CD4-positive, alpha-beta memory T cell (primary cell): Measurements from ENCODE around the gene CROCC. TPM values are rescaled to one million over a fixed set of nuclear protein-coding genes. Genes with fewer than 3 reads are reported as not detected.
"Not testable (repeated sequence)": the region's sequence is repeated elsewhere in the genome, so short reads cannot be mapped to it uniquely, and the experiment has no call there.

Experiments
- CTCF ChIA-PET: fragments of 350-600 bp; sonication (Branson Sonifier 250); formaldehyde crosslinking; loops from one replicate; lab custom pipeline; 2021; ENCODE audit warnings: inconsistent platforms; ENCODE audit not compliant: partially characterized antibody; lab: Charles Lee
- POLR2A ChIA-PET: fragments of 350-600 bp; sonication (Branson Sonifier 250); formaldehyde crosslinking; loops from one replicate; lab custom pipeline; 2021; ENCODE audit not compliant: partially characterized antibody; lab: Charles Lee
- DNase-seq, 5 donors: peaks; one replicate each; pipeline versions ENCODE4 v3.0.0 to v3.0.0-alpha.2; 2020 to 2022; ENCODE audit warnings: mixed read lengths in 1 of 5
- H3K27ac ChIP-seq: one replicate; pipeline ENCODE4 v1.7.0; 2013; ENCODE audit warnings: low read depth, low read length
- H3K27me3 ChIP-seq: 2 replicates; pipeline ENCODE4 v1.7.0; 2013; ENCODE audit warnings: mild to moderate bottlenecking, low read length, moderate library complexity; ENCODE audit not compliant: insufficient read depth
- H3K36me3 ChIP-seq: 2 replicates; pipeline ENCODE4 v1.7.0; 2013; ENCODE audit warnings: mild to moderate bottlenecking, low read length, moderate library complexity; ENCODE audit not compliant: insufficient read depth
- H3K4me1 ChIP-seq: 2 replicates; pipeline ENCODE4 v1.7.0; 2013; ENCODE audit warnings: mild to moderate bottlenecking, low read length, moderate library complexity; ENCODE audit not compliant: insufficient read depth
- H3K4me3 ChIP-seq, 2 donors: one replicate each; pipeline ENCODE4 v1.7.0; 2013; ENCODE audit warnings: low read length in 2 of 2, mild to moderate bottlenecking in 1 of 2
- H3K9me3 ChIP-seq, 2 donors: one replicate each; pipeline ENCODE4 v1.7.0; 2013; ENCODE audit warnings: low read length in 2 of 2, control low read depth in 1 of 2; ENCODE audit not compliant: control insufficient read depth in 1 of 2
- H3K27ac Mint-ChIP-seq, 7 donors: one replicate each; pipeline ENCODE4 v1.8.0; 2020 to 2021; ENCODE audit warnings: mixed read lengths in 7 of 7, mild to moderate bottlenecking in 6 of 7, inconsistent platforms in 3 of 7, moderate library complexity in 3 of 7
- H3K27me3 Mint-ChIP-seq, 2 donors: one replicate each; pipeline ENCODE4 v1.8.0; 2020 to 2021; ENCODE audit warnings: mixed read lengths in 2 of 2
- H3K36me3 Mint-ChIP-seq, 2 donors: one replicate each; pipeline ENCODE4 v1.8.0; 2020 to 2021; ENCODE audit warnings: mixed read lengths in 2 of 2, inconsistent platforms in 1 of 2, mild to moderate bottlenecking in 1 of 2
- H3K4me1 Mint-ChIP-seq, 4 donors: one replicate each; pipeline ENCODE4 v1.8.0; 2020 to 2021; ENCODE audit warnings: mixed read lengths in 4 of 4, mild to moderate bottlenecking in 1 of 4
- H3K4me3 Mint-ChIP-seq, 8 donors: one replicate each; pipeline ENCODE4 v1.8.0; 2020 to 2021; ENCODE audit warnings: mixed read lengths in 8 of 8, mild to moderate bottlenecking in 7 of 8, moderate library complexity in 6 of 8, inconsistent platforms in 3 of 8
- H3K9me3 Mint-ChIP-seq, 8 donors: one replicate each; pipeline ENCODE4 v1.8.0; 2020 to 2021; ENCODE audit warnings: mixed read lengths in 8 of 8, mild to moderate bottlenecking in 5 of 8, inconsistent platforms in 3 of 8, moderate library complexity in 1 of 8
- intact Hi-C: fragments of 100-400 bp; cut with micrococcal nuclease; formaldehyde crosslinking; loops from one replicate; pipeline ENCODE4 v1.15.1; 2023
- polyA plus RNA-seq, 2 donors: library from polyadenylated mRNA; unstranded; fragments of 300-500 nt; fragmentation: Illumina TruSeq; gene quantifications; one replicate each; pipeline ENCODE4 v1.2.3, GENCODE V29; 2021
- total RNA-seq, 2 experiments: library from RNA; stranded (reverse); gene quantifications; one replicate each; pipeline ENCODE4 v1.2.3, GENCODE V29; 2021

Gene CROCC
- total and polyA plus RNA-seq, 4 experiments from 2014 or later: 0.77 to 91.7 (median 46.7) TPM

DNA sequence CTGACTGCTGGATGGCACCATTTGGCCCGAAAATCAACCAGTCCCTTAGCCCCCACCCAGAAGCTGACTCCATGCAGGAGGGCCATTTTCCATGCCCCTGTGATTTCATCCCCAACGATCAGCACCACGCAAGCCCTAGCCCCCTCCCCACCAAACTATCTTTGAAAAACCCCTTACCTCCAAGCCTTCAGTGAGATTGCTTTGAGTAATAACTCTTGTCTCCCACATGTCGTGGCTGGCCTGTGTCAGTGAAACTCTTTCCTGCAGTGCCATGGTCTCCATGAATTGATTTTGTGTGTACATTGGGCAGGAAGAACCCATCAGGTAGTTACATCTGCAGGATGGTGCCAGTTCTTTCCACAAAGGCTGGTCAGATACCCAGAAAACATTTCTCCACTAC lies 27.9 kb upstream of the CROCC start:
- intact Hi-C loops, CTCF ChIA-PET, H3K4me3 ChIP-seq, H3K27ac ChIP-seq, H3K27me3 Mint-ChIP-seq, H3K9me3 Mint-ChIP-seq, DNase-seq, H3K36me3 Mint-ChIP-seq, H3K9me3 ChIP-seq, H3K27me3 ChIP-seq, H3K36me3 ChIP-seq: not testable (repeated sequence)
- H3K4me1 ChIP-seq: peaks cover 25% of the 10 kb centered on the region
- Mint-ChIP-seq H3K4me3 (peak overlapping the region in 3 of 8 donors; percentile 20 to 70 (median 44)), H3K4me1 (peaks cover 13 to 49% (median 33%) of the 10 kb centered on the region in 4 donors), H3K27ac (peak overlapping the region in 3 of 7 donors; percentile 42 to 89 (median 83))
- POLR2A ChIA-PET: interaction anchor here (2.9 kb wide), 1 partner anchor 11 kb away, joined by 32 read pairs; no protein-coding TSS in a partner anchor

DNA sequence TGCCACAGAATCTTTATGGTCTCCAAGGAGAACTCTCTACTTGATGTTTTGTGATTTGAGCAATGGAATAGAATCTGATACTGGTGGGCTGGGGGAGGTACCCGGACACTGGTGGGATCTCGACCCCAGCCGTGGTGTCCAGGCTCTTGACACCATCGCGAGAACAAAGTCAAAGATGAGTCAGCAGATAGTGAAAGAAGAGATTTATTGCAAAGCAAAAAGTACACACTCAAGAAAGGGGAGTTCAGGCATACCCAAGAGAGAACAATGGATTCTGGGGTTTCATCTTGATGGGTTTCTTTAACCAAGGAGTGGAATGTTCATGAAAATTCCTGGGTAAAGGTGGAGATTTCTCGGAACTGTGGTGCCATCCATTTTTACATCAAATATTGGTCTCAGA lies 27.4 kb upstream of the CROCC start:
- H3K27me3 ChIP-seq, intact Hi-C loops, DNase-seq, H3K27ac ChIP-seq, H3K9me3 Mint-ChIP-seq, H3K4me3 ChIP-seq, H3K36me3 ChIP-seq, H3K27me3 Mint-ChIP-seq, CTCF ChIA-PET, H3K36me3 Mint-ChIP-seq, H3K9me3 ChIP-seq: not testable (repeated sequence)
- POLR2A ChIA-PET: interaction anchor here (2.9 to 3.4 kb wide), 2 partner anchors 10 to 11 kb away, joined by 32 to 75 read pairs; no protein-coding TSS in a partner anchor
- peak overlapping the region; percentile 42 to 100 (median 99) for H3K27ac Mint-ChIP-seq
- H3K4me1 Mint-ChIP-seq: peaks cover 13 to 43% (median 29%) of the 10 kb centered on the region in 4 donors
- peak overlapping the region in 4 of 8 donors; percentile 12 to 84 (median 62) for H3K4me3 Mint-ChIP-seq
- H3K4me1 ChIP-seq: peaks cover 23% of the 10 kb centered on the region

DNA sequence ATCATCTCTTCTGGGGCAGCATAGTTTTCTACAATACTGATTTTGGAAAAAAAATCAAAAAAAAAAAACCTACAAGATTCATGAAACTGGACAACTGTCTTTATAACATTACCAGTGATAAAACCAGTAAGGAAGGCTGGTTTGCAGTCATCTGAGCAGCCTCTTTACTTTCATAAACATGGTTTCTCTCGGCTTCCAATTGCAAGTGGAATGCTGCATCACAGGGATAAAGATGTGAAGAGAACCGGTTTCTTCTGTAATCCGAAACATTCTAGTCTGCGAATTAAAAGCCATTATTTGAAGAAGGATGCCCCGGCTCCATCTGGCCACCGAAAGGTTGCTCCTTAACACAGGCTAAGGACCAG lies 26.5 kb upstream of the CROCC start:
- H3K27me3 ChIP-seq, intact Hi-C loops, H3K27me3 Mint-ChIP-seq, H3K9me3 ChIP-seq, H3K36me3 ChIP-seq, CTCF ChIA-PET, DNase-seq, H3K36me3 Mint-ChIP-seq, H3K9me3 Mint-ChIP-seq: not testable (repeated sequence)
- Mint-ChIP-seq H3K4me3 (peak overlapping the region; percentile 54 to 89 (median 82)), H3K4me1 (peaks cover 13 to 34% (median 22%) of the 10 kb centered on the region in 4 donors), H3K27ac (peak overlapping the region; percentile 83 to 100 (median 100))
- Histone ChIP-seq H3K4me3 (peak overlapping the region; percentile 23 to 50), H3K4me1 (peaks cover 15% of the 10 kb centered on the region), H3K27ac (peak overlapping the region; percentile 85)
- POLR2A ChIA-PET: interaction anchor here (3.4 kb wide), 1 partner anchor 10 kb away, joined by 75 read pairs; no protein-coding TSS in a partner anchor

DNA sequence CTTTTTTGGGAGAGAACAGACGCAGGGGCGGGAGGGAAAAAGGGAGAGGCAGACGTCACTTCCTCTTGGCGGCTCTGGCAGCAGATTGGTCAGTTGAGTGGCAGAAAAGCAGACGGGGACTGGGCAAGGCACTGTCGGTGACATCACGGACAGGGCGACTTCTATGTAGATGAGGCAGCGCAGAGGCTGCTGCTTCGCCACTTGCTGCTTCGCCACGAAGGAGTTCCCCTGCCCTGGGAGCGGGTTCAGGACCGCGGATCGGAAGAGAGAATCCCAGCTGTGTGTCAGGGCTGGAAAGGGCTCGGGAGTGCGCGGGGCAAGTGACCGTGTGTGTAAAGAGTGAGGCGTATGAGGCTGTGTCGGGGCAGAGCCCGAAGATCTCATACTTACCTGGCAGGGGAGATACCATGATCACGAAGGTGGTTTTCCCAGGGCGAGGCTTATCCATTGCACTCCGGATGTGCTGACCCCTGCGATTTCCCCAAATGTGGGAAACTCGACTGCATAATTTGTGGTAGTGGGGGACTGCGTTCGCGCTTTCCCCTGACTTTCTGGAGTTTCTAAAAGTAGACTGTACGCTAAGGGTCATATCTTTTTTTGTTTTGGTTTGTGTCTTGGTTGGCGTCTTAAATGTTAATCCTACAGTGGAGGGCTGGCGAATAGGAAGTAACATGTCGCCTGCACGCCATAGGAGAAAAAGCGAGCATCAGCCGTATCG lies 26.0 kb upstream of the CROCC start, which contains the start of gene RNU1-2:
Gene RNU1-2 (plus strand): TSS at position 383 of the 718 bp plus-strand sequence.
- intact Hi-C loops: loop anchor here (1.0 kb wide), 1 partner anchor 9 kb away; no protein-coding TSS in a partner anchor
- H3K27me3 ChIP-seq, H3K36me3 Mint-ChIP-seq, H3K36me3 ChIP-seq, H3K9me3 Mint-ChIP-seq, CTCF ChIA-PET, H3K27me3 Mint-ChIP-seq, H3K9me3 ChIP-seq: not testable (repeated sequence)
- DNase-seq: peak; percentile 85 to 95 (median 88)
- peak within 1 kb of the TSS; percentile 85 for H3K27ac ChIP-seq
- Mint-ChIP-seq H3K4me1 (peaks cover 16 to 35% (median 21%) of the 10 kb centered on the region in 4 donors), H3K27ac (peak within 1 kb of the TSS; percentile 92 to 100 (median 100)), H3K4me3 (peak within 1 kb of the TSS; percentile 75 to 89 (median 82))
- peaks cover 15% of the 10 kb centered on the region for H3K4me1 ChIP-seq
- peak within 1 kb of the TSS; percentile 23 to 50 for H3K4me3 ChIP-seq
- POLR2A ChIA-PET: interaction anchor here (0.7 to 3.4 kb wide), 3 partner anchors 9 to 127 kb away, joined by 3 to 75 read pairs (median 4); no protein-coding TSS in a partner anchor

DNA sequence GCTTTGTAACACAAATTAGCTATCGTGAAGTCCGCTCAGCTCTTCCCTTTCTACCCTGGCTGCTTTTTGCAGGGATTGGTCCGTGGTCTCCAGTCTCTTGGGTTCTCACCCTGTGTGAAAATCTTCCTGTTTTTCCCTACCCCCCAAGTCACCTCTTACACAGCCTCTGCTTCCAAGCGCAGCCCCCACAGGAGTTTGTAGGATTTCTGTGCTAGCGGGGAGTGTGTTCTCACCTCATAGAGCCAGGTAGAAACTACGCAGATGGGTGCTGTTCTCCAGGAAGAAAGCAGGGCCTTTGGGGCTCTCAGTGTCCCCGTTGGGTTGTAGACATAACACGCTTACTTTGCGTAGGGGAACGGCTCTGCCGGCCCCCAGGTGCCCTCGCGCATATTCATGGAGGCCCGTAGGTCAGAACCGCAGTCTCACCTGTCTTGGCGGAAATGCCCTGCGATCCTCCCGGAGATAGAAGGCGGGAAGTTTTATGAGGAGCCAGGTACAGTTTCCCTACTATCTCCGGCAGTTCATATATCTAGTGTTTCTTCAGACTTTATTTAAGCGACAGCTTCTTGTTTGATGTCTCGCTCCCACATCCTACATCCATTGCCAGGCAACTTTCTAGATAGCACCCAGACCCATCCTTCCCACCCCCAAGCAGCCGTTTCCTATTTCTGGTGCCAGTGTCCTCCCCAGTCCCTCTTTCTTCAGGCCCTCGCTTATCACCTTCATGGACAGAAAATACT lies 25.2 kb upstream of the CROCC start:
- H3K9me3 ChIP-seq, H3K9me3 Mint-ChIP-seq, CTCF ChIA-PET, H3K36me3 Mint-ChIP-seq, H3K27me3 ChIP-seq, H3K36me3 ChIP-seq, H3K27me3 Mint-ChIP-seq: not testable (repeated sequence)
- intact Hi-C loops: loop anchor here (1.0 kb wide), 1 partner anchor 8 kb away; no protein-coding TSS in a partner anchor
- H3K27ac ChIP-seq: peak overlapping the region; percentile 85
- peak; percentile 64 to 72 (median 69) for DNase-seq
- H3K4me3 Mint-ChIP-seq: peak overlapping the region; percentile 75 to 89 (median 82)
- peak overlapping the region; percentile 17 to 45 for H3K4me3 ChIP-seq
- peaks cover 22% of the 10 kb centered on the region for H3K4me1 ChIP-seq
- peak overlapping the region; percentile 92 to 100 (median 100) for H3K27ac Mint-ChIP-seq
- POLR2A ChIA-PET: interaction anchor here (0.7 to 3.4 kb wide), 3 partner anchors 9 to 126 kb away, joined by 3 to 75 read pairs (median 4); no protein-coding TSS in a partner anchor
- peaks cover 18 to 42% (median 27%) of the 10 kb centered on the region in 4 donors for H3K4me1 Mint-ChIP-seq

DNA sequence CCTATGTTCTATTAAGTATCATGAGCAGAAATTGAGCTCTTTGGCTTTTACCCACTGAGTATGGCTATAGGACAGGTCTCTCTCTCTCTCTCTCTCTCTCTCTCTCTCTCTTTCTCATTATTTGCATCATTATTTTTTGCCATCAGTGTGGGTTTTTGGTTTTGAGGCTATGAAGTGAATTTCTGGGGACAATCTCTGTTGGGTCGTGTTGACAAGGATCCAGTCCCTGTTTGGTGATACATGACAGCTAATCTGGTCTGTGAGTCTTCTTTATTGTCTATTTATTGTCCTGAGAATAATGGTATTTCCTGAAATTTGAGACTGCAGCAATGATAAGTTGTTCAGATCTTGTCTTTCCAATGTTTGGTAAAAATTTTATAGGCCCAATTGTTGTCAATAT lies 24.1 kb upstream of the CROCC start:
- intact Hi-C loops, H3K27me3 Mint-ChIP-seq: not testable (repeated sequence)
- POLR2A ChIA-PET: interaction anchor here (0.8 to 3.4 kb wide), 2 partner anchors 8 to 9 kb away, joined by 6 to 75 read pairs; no protein-coding TSS in a partner anchor

More for the DNA sequence above, 24.1 kb upstream of the CROCC start:
- CTCF ChIA-PET, H3K27me3 ChIP-seq, H3K9me3 ChIP-seq, H3K36me3 Mint-ChIP-seq, H3K4me3 ChIP-seq, H3K27ac ChIP-seq, DNase-seq, H3K9me3 Mint-ChIP-seq, H3K36me3 ChIP-seq: not testable (repeated sequence)
- H3K4me1 Mint-ChIP-seq: peaks cover 20 to 45% (median 33%) of the 10 kb centered on the region in 4 donors
- peaks cover 22% of the 10 kb centered on the region for H3K4me1 ChIP-seq
- H3K4me3 Mint-ChIP-seq: peak overlapping the region in 6 of 8 donors; percentile 45 to 79 (median 64)
- H3K27ac Mint-ChIP-seq: peak overlapping the region; percentile 24 to 94 (median 81)
